HepG2 (cell line): Measurements from ENCODE around the gene BCORL1. TPM values are rescaled to one million over a fixed set of nuclear protein-coding genes. Genes with fewer than 3 reads are reported as not detected.

Experiments used
- HNRNPLL ChIP-seq: fragments of 200-400 bp; formaldehyde crosslinking; IDR thresholded peaks from 2 replicates; pipeline ENCODE4 v1.6.1; 2017; ENCODE audit warnings: mild to moderate bottlenecking, low read depth, low read length; ENCODE audit not compliant: poor library complexity, severe bottlenecking
- JDP2 ChIP-seq: sonication (generic); formaldehyde crosslinking; IDR thresholded peaks from 2 replicates; pipeline ENCODE4 v1.8.1; 2022; ENCODE audit warnings: missing genetic modification reagents, borderline replicate concordance
- KLF12 ChIP-seq: sonication (generic); formaldehyde crosslinking; IDR thresholded peaks from 2 replicates; pipeline ENCODE4 v1.4.0; 2020; ENCODE audit warnings: missing genetic modification reagents, borderline replicate concordance
- KLF16 ChIP-seq, 2 experiments: sonication (generic) in 1 of 2; formaldehyde crosslinking in 1 of 2; IDR thresholded peaks; 2 replicates each; pipeline versions ENCODE4 v1.6.1 to v1.8.0; 2016 to 2023; ENCODE audit warnings: missing genetic modification reagents in 2 of 2, missing compliant biosample characterization in 1 of 2
- MED1 ChIP-seq: sonication (generic); formaldehyde crosslinking; IDR thresholded peaks from 2 replicates; pipeline ENCODE4 v1.4.0; 2020; ENCODE audit warnings: missing genetic modification reagents
- MXI1 ChIP-seq: IDR thresholded peaks from 3 replicates; pipeline ENCODE4 v1.6.1; 2012; ENCODE audit warnings: low read depth, low read length, inconsistent platforms, borderline replicate concordance
- REL ChIP-seq: sonication (generic); formaldehyde crosslinking; conservative IDR thresholded peaks from 2 replicates; pipeline ENCODE4 v1.8.0; 2022; ENCODE audit warnings: mild to moderate bottlenecking, missing genetic modification reagents, moderate library complexity
- SIX4 ChIP-seq: sonication (generic); formaldehyde crosslinking; IDR thresholded peaks from 2 replicates; pipeline ENCODE4 v1.4.0; 2020; ENCODE audit warnings: missing genetic modification reagents
- SMAD1 ChIP-seq: sonication (generic); formaldehyde crosslinking; IDR thresholded peaks from 2 replicates; pipeline ENCODE4 v1.4.0; 2020; ENCODE audit warnings: missing genetic modification reagents, low read depth, mild to moderate bottlenecking, borderline replicate concordance
- SMARCE1 ChIP-seq: fragments of 450-650 bp; IDR thresholded peaks from 2 replicates; pipeline ENCODE4 v1.6.1; 2017; ENCODE audit warnings: borderline replicate concordance
- TOE1 ChIP-seq: sonication (generic); formaldehyde crosslinking; IDR thresholded peaks from 2 replicates; pipeline ENCODE4 v1.4.0; 2020; ENCODE audit warnings: mild to moderate bottlenecking, missing genetic modification reagents
- ZNF543 ChIP-seq: sonication (generic); formaldehyde crosslinking; IDR thresholded peaks from 2 replicates; pipeline ENCODE4 v1.4.0; 2020; ENCODE audit warnings: mild to moderate bottlenecking, missing genetic modification reagents
- ZNF567 ChIP-seq: sonication (generic); formaldehyde crosslinking; IDR thresholded peaks from 2 replicates; pipeline ENCODE4 v1.8.1; 2023; ENCODE audit warnings: mild to moderate bottlenecking, missing genetic modification reagents, borderline replicate concordance
- ZNF678 ChIP-seq: sonication (generic); formaldehyde crosslinking; IDR thresholded peaks from 2 replicates; pipeline ENCODE4 v1.4.0; 2020; ENCODE audit warnings: mild to moderate bottlenecking, missing genetic modification reagents
- ZNF766 ChIP-seq: sonication (generic); formaldehyde crosslinking; IDR thresholded peaks from 2 replicates; pipeline ENCODE4 v1.5.0; 2020; ENCODE audit warnings: missing genetic modification reagents, borderline replicate concordance
- polyA plus RNA-seq, 8 experiments: library from polyadenylated mRNA; depleted of rRNA in 3 of 8; stranded (reverse) in 7 of 8; unstranded in 1 of 8; fragments of >200 nt; fragmentation: Illumina TruSeq in 4 of 8; extraction: Trizol in 4 of 8; gene quantifications; 2 replicates each; pipeline versions ENCODE4 v1.2.1 to v1.2.3, GENCODE V29; 2011 to 2016; ENCODE audit warnings: low read depth in 4 of 8, missing spikeins in 1 of 8, mixed read lengths in 1 of 8; ENCODE audit not compliant: insufficient read depth in 1 of 8
- total RNA-seq, 5 experiments: library from RNA; depleted of rRNA; stranded (reverse); fragments of >200 nt; fragmentation: Illumina TruSeq; extraction: Trizol; gene quantifications; 2 replicates each; pipeline ENCODE4 v1.2.3, GENCODE V29; 2016; ENCODE audit warnings: low read depth in 1 of 5
- TF ChIP-seq, protein P1 (sequence below), 2 experiments: fragments of 450-650 bp in 1 of 2; sonication (generic) in 1 of 2; formaldehyde crosslinking in 1 of 2; IDR thresholded peaks; 2 replicates each; pipeline versions ENCODE4 v1.6.1 to v1.8.0; 2016 to 2022; ENCODE audit warnings: antibody characterized with exemption in 1 of 2, mild to moderate bottlenecking in 1 of 2, missing genetic modification reagents in 1 of 2
- TF ChIP-seq, protein P2 (sequence below): IDR thresholded peaks from 2 replicates; pipeline ENCODE4 v1.6.1; 2016
- TF ChIP-seq, protein P3 (sequence below): IDR thresholded peaks from 2 replicates; pipeline ENCODE4 v1.6.1; 2016; ENCODE audit warnings: low read depth

BCORL1 gene
- total and polyA plus RNA-seq, 2 of the 13 experiments (the other 11 are each of a cell fraction or from before 2014, with no cell fraction given), result 0.67 to 1.4 TPM

- TF ChIP-seq, protein P1, sequence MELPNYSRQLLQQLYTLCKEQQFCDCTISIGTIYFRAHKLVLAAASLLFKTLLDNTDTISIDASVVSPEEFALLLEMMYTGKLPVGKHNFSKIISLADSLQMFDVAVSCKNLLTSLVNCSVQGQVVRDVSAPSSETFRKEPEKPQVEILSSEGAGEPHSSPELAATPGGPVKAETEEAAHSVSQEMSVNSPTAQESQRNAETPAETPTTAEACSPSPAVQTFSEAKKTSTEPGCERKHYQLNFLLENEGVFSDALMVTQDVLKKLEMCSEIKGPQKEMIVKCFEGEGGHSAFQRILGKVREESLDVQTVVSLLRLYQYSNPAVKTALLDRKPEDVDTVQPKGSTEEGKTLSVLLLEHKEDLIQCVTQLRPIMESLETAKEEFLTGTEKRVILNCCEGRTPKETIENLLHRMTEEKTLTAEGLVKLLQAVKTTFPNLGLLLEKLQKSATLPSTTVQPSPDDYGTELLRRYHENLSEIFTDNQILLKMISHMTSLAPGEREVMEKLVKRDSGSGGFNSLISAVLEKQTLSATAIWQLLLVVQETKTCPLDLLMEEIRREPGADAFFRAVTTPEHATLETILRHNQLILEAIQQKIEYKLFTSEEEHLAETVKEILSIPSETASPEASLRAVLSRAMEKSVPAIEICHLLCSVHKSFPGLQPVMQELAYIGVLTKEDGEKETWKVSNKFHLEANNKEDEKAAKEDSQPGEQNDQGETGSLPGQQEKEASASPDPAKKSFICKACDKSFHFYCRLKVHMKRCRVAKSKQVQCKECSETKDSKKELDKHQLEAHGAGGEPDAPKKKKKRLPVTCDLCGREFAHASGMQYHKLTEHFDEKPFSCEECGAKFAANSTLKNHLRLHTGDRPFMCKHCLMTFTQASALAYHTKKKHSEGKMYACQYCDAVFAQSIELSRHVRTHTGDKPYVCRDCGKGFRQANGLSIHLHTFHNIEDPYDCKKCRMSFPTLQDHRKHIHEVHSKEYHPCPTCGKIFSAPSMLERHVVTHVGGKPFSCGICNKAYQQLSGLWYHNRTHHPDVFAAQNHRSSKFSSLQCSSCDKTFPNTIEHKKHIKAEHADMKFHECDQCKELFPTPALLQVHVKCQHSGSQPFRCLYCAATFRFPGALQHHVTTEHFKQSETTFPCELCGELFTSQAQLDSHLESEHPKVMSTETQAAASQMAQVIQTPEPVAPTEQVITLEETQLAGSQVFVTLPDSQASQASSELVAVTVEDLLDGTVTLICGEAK (IDR thresholded peaks at IDR 0.05), result no peak
- TF ChIP-seq, protein P1 (CRISPR knock-in tag; IDR thresholded peaks at IDR 0.05), result no peak
- TF ChIP-seq ZNF678 (CRISPR knock-in tag) (no peak), SIX4 (no peak), KLF16 (CRISPR knock-in tag; IDR thresholded peaks at IDR 0.05) (no peak; a peak in 1 of 4 replicates), SMAD1 (CRISPR knock-in tag) (no peak), ZNF543 (CRISPR knock-in tag) (no peak), MED1 (CRISPR knock-in tag) (0 out of 2 replicates have a peak, but pooled peaks have one; percentile 15), HNRNPLL (peak; percentile 19), KLF12 (no peak), ZNF567 (no peak), TOE1 (CRISPR knock-in tag) (no peak), JDP2 (no peak), ZNF766 (no peak), REL (no peak), SMARCE1 (no peak), MXI1 (no peak)
- TF ChIP-seq, protein P2, sequence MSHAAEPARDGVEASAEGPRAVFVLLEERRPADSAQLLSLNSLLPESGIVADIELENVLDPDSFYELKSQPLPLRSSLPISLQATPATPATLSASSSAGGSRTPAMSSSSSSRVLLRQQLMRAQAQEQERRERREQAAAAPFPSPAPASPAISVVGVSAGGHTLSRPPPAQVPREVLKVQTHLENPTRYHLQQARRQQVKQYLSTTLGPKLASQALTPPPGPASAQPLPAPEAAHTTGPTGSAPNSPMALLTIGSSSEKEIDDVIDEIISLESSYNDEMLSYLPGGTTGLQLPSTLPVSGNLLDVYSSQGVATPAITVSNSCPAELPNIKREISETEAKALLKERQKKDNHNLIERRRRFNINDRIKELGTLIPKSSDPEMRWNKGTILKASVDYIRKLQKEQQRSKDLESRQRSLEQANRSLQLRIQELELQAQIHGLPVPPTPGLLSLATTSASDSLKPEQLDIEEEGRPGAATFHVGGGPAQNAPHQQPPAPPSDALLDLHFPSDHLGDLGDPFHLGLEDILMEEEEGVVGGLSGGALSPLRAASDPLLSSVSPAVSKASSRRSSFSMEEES (CRISPR knock-in tag), result no peak
- TF ChIP-seq, protein P3, sequence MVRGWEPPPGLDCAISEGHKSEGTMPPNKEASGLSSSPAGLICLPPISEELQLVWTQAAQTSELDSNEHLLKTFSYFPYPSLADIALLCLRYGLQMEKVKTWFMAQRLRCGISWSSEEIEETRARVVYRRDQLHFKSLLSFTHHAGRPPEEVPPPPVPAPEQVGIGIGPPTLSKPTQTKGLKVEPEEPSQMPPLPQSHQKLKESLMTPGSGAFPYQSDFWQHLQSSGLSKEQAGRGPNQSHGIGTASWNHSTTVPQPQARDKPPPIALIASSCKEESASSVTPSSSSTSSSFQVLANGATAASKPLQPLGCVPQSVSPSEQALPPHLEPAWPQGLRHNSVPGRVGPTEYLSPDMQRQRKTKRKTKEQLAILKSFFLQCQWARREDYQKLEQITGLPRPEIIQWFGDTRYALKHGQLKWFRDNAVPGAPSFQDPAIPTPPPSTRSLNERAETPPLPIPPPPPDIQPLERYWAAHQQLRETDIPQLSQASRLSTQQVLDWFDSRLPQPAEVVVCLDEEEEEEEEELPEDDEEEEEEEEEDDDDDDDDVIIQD (CRISPR knock-in tag), result no peak
These were observed 1.8 kb upstream of the BCORL1 start (continued) for GRCh38 chrX:129980540-129981199.
